IPS-18c (cell line): ENCODE measurements around the gene THSD8.

Source experiments
- H3K4me3 ChIP-seq: 2 replicates; pipeline ENCODE4 v1.7.0; 2013; ENCODE audit warnings: low read depth, mild to moderate bottlenecking, low read length, moderate library complexity; ENCODE audit not compliant: insufficient read depth
- H3K9me3 ChIP-seq: one replicate; pipeline ENCODE4 v1.6.1; 2013; ENCODE audit warnings: mild to moderate bottlenecking, low read length, moderate library complexity; ENCODE audit not compliant: control insufficient read depth, insufficient read depth

Gene THSD8

DNA sequence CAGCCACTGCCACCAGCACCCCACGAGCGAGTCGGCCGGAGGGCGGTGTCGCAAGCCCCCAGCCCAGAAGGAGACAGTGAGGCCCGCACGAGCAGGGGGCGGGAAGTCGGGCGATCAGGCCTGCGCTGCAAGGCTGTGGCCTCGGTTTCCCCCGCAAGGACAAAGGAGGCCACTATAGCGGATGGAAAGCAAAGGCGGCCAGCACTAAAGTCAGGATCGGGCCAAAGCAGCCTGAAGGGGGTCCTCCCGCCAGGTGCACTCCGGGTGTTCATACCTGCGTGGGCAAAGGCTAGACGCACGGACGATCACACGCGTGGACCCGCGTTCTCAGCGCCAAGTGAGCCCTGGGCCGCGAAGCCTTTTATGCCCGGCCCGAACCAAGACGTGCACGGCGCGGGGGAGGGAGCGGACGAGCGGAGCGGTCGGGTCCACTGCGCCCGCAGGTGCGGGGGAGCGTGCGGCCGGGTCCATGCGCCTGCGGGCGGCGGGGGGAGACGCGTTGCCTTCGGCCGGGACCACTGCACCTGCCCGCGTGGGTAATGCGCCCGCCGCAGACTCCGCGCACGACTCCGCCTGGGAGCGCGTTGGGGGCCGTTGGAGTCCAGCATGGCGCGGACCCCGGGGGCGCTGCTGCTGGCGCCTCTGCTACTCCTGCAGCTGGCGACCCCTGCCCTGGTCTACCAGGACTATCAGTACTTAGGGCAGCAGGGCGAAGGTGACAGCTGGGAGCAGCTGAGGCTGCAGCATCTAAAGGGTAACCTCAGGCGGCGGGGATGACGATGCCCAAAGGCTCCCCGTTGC, at the start of gene THSD8, which contains the start of gene PRDX2:
Gene THSD8, plus strand, starts transcription at position 604 of the 801 bp plus-strand sequence. Its CDS starts 3 bp downstream, at position 607.
Gene PRDX2, minus strand, starts transcription at position 335 of the 801 bp plus-strand sequence. CDS start 539 bp downstream, outside the sequence.
- peak within 1 kb of the TSS; percentile 98 for H3K4me3 ChIP-seq

DNA sequence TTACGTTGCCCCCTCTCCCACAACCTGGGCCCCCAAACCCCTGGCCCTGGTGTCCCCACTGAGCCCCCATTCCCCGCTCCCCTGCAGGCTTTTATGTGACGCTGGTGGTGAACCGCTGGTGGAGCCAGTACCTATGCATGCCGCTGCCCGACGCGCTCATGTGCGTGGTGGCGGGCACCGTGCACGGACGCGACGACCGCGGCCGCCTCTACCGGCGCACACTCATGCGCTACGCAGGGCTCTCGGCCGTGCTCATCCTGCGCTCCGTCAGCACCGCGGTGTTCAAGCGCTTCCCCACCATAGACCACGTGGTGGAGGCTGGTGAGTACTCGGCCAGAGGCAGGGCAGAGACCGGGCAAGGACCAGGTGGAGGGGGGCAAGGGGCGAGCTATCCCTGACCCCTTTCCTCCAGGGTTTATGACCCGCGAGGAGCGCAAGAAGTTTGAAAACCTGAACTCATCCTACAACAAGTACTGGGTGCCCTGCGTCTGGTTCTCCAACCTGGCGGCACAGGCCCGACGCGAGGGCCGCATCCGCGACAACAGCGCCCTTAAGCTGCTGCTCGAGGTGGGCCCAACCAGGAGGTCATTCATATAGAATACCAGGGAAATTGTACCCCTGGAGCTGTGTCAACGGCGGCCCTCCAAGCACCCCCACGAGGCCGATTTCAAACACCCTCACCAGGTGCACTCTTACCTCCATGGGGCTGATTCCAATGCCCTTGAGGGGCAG, 47.2 kb upstream of the THSD8 start:
- no peak overlapping the region for H3K4me3 ChIP-seq
- H3K9me3 ChIP-seq: no peaks in the 10 kb centered on the region

More for the DNA sequence above, at the start of gene THSD8, which contains the start of gene PRDX2:
- H3K9me3 ChIP-seq: no peaks in the 10 kb centered on the region

DNA sequence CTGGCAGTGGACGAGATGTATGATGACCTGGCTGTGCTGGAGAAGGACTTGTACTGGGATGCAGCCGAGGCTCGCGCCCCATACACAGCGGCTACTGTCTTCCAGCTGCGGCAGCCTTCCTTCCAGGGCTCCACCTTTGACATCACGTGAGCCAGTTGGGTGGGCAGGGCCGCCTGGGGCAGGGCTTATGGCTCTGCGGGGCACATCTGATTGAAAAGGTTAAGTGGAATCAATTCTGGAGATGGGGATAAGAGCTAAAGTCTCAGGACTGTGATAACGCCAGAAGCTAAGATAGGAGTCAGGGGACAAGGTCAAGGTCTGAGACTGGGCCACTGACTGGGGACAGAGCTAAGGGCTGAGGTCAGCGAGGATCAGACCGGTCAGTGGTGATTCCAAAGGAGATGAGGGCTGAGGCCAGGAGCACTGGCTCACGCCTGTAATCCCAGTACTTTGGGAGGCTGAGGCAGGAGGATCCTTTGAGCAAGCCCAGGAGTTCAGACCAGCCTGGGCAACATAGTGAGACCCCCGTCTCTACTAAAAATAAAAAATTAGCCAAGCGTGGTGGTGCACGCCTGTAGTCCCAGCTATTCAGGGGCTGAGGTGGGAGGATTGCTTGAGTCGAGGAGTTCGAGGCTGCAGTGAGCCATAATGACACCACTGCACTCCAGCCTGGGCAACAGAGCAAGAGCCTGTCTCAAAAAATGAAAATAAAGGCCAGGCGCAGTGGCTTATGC, 45.6 kb upstream of the THSD8 start:
- no peak overlapping the region for H3K4me3 ChIP-seq

DNA sequence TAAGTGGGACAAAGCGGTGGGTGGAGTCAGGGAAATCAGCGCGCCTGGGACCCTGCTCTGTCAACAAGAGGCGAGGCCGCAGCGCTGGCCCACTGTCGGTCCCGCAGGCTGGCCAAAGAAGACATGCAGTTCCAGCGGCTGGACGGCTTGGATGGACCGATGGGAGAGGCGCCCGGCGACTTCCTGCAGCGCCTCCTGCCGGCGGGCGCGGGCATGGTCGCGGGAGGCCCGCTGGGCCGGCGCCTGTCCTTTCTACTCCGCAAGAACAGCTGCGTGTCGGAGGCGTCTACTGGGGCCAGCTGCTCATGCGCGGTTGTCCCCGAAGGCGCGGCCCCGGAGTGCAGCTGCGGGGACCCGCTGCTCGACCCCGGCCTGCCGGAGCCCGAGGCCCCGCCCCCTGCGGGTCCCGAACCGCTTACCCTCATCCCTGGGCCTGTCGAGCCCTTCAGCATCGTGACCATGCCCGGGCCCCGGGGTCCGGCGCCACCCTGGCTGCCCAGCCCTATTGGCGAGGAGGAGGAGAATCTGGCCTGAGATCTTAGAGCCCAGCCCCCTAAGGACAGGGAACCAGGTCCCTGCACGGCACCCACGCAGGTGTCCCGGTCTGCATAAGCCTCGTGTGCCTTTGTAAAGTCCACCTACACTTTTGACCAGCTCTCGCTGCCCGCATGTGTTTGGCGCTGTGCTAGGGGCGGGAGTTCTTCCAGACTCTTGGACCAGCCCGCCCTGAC, 44.2 kb upstream of the THSD8 start:
- Histone ChIP-seq H3K9me3 (no peaks in the 10 kb centered on the region), H3K4me3 (peak overlapping the region; percentile 38)

More for the DNA sequence above, 45.6 kb upstream of the THSD8 start:
- H3K9me3 ChIP-seq: no peaks in the 10 kb centered on the region

DNA sequence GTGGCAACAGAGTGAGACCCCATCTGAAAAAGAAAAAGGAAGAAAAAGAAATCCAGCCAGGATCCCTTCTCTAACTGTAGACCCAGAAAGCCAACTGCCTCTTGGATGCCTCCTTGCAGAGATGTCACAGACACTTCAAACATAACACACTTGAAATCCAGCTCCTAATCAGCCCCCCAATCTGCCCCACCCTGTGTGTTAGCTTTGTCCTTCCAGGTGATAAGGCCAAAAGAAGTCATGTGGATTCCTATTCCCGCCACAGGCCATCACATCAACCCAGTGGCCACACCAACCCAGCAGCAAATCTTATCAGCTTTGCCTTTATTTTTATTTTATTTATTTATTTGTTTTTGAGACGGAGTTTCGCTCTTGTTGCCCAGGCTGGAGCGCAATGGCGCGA, 42.2 kb upstream of the THSD8 start:
- H3K9me3 ChIP-seq: no peaks in the 10 kb centered on the region
- no peak overlapping the region for H3K4me3 ChIP-seq

DNA sequence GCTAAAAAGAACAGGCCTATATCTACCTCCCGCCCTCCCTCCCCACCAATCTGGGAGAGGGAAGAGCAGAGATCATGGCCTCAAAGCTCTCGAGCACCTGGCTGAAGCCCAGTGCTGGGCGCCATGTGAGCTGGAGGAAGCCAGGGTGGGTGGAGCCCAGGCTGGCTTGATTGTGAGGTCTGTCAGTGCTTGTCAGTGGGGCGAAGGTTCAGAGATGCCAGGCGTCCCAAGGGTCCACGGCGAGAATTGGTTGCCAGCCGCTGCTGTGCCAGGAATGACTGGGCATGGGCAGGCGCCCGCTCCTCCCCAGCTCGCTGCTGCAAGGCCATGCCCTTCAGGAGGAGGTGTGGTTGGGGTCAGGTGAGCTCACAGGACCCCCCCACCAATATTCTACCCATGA, 38.8 kb upstream of the THSD8 start:
- H3K9me3 ChIP-seq: no peaks in the 10 kb centered on the region
- H3K4me3 ChIP-seq: no peak overlapping the region

DNA sequence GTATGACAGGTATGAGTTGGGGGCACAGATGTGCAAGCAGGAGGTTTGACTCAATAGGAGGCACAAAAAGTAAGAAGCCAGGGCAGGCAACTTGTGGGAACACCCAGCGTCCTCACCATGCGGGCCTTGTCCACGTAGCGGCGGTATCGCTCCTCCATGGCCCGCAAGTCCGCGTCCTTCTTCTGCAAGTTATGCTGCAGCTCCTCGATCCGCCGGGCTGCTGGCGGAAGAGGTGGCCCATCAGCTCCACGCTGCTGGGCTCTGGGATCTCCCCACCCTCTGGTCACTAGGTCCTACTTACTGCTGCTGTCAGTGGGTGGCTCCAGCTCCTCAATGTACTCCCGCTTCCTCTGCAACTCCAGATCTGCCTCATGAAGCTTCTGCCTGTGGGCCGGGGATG, 37.2 kb upstream of the THSD8 start:
- Histone ChIP-seq H3K4me3 (no peak overlapping the region), H3K9me3 (no peaks in the 10 kb centered on the region)

DNA sequence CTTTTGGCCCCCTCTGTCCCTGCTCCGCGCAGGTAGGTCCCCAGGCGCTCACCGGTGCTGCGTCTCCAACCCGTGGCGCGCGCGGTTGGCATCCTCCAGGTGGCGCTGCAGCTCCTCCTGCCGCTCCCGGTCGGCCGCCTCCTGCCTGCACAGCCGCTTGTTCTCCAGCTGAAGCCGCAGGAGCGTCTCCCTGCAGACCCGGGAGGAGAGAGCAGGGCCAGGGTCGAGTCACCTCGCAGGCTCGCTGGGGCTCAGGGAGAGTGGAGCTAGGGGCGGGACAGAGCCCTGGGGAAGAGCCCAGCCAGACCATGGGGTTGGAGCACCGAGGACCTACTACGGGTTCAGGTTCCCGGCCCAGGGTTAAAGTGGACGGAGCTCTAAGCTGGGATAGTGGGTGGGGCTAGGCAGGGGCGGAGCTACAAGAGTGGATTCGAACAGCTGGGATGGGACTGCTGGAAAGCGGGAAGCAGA, 35.8 kb upstream of the THSD8 start:
- Histone ChIP-seq H3K9me3 (no peaks in the 10 kb centered on the region), H3K4me3 (peak overlapping the region; percentile 67)

DNA sequence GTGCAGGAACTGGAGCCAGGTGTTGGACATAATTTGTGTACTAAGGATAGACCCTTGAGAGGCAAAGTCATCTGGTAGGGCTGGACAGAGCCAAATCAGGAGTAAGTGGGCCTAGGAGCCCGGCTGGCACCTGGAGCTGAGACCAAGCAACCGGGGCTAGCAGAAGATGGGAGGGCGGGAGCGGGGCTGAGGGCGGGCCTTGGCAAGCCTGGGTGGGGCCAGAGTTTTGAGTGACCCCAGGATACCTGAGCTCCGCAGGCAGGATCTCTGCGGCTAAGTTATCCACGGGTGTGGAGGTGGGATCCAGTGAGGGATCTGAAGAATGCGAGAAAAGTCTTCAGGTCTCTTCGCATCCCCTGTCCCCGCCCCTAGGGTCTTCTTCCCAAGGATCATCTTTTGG, 34.7 kb upstream of the THSD8 start:
- H3K4me3 ChIP-seq: no peak overlapping the region
- no peaks in the 10 kb centered on the region for H3K9me3 ChIP-seq

DNA sequence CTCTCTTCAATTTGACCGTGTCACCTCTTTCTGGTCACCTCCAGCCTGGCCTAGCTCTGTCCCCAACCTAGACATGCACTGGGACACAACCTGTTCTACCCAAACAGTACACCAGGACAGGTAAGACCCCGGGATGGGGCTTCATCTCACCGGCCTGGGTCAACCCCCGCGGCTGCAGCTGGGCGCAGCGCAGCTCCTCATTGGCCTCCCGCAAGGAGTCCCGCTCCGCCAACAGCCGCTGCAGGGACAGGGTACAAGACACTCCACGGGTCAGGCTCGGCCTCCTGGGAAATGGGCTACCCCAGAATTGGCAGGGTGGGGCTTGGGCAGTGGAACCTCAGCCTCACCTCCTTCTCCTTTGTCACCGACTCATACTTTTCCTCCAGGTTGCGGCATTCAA, 34.2 kb upstream of the THSD8 start:
- H3K4me3 ChIP-seq: no peak overlapping the region
- no peaks in the 10 kb centered on the region for H3K9me3 ChIP-seq

DNA sequence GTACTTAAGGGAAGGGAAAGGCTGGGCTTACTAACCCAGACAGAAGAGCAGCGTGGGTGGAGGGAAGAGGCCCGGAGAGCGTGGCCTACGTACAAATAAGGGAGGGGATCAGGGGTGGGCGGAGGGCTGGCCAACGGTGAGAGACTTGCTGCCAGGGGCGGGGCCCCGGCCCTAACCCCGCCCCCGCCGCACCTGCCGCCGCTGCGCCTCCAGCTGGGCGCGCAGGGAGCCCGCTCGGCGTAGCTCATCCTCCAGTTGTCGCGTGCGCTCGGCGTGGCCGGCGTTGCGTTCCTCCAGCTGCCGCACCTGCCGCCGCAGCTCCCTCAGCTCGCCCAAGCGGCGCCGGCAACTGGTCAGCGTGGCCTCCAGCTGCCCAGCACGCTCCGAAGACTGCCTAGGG, 32.2 kb upstream of the THSD8 start:
- H3K4me3 ChIP-seq: 0 out of 2 replicates have a peak overlapping the region, but pooled peaks have one; percentile 24
- no peaks in the 10 kb centered on the region for H3K9me3 ChIP-seq

DNA sequence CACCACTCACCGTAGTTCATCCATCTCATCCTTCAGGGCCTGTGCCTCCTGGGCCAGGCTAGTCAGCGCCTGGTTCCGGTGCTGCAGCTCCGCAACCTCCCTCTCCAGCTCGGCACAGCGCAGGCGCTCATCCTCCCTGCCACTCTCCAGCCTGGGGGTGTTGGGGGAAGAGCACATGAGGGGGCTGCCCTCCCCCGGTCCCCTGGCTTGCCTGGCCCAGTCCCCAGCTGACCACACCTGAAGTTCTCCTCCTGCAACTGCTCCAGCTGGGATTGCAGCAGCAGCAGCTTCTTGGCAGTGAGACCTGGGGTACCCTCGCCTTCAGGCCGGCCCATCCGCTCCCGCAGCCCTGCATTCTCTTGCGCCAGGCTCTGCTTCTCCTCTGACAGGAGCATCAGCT, 30.9 kb upstream of the THSD8 start:
- H3K4me3 ChIP-seq: no peak overlapping the region
- H3K9me3 ChIP-seq: no peaks in the 10 kb centered on the region

DNA sequence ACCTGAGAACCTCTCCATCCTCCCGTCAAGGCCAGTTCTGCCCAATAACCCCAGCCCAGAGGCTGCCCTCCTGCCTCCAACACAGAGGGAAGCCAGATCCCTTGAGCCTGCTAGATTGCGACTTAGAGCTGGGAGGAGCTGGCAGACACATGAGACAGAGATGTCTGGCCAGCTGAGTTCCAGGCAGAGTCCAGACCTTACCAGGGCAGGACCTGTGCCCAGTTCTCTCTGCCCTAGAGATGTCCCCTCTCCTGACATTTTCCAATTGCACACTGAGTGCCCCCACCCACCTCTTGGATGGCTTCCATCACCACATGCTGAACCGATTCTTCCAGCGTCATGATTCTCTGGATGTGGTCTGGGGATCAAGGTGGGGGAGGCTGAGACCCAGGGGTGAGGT, 29.5 kb upstream of the THSD8 start:
- no peak overlapping the region for H3K4me3 ChIP-seq
- H3K9me3 ChIP-seq: no peaks in the 10 kb centered on the region

DNA sequence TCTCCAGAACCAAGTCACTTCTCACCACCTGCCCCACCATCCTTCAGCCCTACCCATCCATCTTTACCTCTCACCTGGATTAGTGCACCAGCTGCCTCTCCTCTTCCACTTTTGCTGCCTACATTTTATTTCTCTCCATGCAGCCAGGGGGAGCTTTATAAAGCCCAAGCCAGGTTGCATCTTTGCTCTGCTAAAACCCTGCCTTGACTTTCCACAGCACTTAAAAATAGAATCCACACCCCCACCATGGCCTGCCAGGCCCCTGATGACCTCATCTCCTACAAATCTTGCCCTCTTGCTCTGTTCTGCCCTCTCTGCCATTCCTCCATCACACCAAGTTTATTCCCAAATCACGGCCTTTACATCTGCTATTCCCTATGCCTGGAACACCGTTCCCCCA, 28.3 kb upstream of the THSD8 start:
- H3K4me3 ChIP-seq: no peak overlapping the region
- H3K9me3 ChIP-seq: no peaks in the 10 kb centered on the region

DNA sequence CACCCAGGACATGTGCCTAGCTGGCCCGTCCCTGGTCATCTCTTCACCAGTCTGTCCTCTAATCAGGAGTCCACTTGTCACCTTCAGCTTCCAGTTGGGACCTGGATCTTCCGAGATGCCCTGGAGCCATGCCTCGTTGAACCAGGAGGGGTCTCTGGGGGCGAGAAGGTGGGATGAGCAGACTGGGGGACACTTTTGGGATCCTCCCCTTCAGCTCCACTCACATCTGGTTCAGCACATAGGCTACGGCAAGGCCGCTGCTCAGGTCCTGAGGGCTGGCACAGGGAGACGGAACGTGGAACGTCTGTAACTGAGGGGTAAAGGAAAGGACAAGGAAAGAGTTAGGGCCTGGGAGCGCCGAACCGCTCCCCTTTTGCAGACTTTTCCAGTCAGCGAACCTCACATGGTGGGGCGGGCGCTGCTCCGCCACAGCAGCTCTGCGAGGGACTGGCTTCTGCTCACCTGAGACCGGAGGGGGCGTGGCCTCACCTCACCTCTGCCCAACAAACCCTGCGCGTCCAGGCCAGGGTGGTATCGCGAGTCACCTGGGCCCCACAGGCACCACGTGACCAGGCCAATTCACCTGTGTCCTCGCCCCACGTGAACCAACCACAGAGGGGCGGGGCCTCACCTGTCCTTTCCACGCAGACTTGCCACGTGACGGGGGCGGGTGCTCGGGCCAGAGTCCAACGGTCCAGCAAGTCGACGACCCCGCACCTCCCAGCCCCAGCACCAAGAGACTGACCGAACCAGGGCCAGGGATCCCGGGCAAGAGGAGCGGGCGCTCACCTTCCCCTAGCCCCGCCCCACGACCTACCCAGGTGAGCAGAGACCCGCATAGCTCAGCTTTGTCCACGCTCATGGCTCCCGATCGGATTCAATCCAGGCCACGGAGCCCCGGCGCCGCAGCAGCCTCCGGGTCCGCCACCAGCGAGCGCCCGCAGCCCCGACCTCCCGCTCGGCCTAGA, 27.0 kb upstream of the THSD8 start, which contains the start of gene HOOK2:
Gene HOOK2, minus strand, starts transcription at position 965 of the 968 bp plus-strand sequence. Its CDS starts 103 bp downstream, at position 862.
- Histone ChIP-seq H3K4me3 (peak within 1 kb of the TSS; percentile 81), H3K9me3 (no peaks in the 10 kb centered on the region)
